Activated CD8-positive, alpha-beta memory T cell treated with anti-CD3 and anti-CD28 coated beads, Interleukin-2, amount 50 U/mL, for 4 hours (primary cell): ENCODE results near the gene PATE3.

Source experiments
- DNase-seq: peaks from one replicate; pipeline ENCODE4 v3.0.0-alpha.2; 2020

PATE3 gene, protein sequence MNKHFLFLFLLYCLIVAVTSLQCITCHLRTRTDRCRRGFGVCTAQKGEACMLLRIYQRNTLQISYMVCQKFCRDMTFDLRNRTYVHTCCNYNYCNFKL

DNA sequence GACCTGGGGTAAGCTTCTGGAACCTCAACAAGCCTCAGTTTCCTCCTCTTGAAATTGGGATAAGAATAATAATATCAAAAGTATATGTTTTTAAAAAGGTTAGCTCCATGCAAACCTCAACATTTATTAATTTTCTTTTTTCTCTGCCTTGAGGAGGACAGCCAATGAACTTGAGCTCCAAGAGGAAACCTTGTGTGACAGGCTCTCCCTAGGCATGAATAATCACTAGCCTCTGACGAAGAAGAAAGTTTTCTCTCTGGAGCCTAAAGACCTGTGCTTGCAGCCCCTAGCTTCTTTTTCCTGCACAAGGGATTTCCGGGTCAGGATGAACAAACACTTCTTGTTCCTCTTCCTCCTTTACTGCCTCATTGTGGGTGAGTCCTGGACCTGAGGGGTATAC lies at the start of gene PATE3:
Gene PATE3, plus strand, starts transcription at position 301 of the 400 bp plus-strand sequence. Its CDS starts 25 bp downstream, at position 326.
- no peak for DNase-seq

DNA sequence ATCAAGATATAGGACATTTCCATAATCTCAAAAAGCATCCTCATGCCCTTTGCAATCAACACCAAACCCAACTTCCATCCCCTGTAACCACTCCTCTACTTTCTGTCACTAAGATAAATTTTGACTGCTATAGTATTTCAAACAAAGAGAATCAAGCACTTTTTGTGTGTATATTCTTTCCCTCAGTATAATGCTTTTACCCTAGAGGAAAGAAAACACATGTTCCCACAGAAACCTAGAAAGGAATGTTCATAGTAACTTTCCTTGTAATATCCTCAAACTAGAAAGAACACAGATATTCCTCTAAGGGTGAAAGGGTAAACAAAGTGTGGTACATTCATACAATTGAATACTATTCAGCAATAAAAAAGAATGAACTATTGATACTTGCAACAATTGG lies 47.3 kb upstream of the PATE3 start:
- DNase-seq, result no peak

- no peak for DNase-seq
These were observed 44.2 kb upstream of the PATE3 start for GRCh38 chr11:125743681-125744080.

DNA sequence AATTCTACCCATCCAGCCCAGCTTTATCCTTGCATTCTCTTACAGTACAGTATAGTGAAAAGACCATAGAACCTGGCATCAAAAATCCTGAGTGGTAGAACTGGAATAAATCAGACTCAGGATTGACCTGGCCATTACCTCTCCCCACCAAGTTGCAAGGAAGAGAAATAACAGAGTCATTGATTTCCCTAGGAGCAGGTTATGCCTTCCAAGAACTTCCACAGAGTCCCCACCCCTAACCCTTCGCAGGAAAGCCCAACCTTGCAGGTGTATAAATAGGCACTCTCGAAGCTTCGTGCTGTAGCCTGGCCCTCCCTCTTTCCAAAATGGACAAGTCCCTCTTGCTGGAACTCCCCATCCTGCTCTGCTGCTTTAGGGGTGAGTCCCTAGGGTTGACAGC lies 41.9 kb upstream of the PATE3 start, which contains the start of gene PATE1:
Gene PATE1, plus strand, starts transcription at position 301 of the 400 bp plus-strand sequence. Its CDS starts 26 bp downstream, at position 327.
- DNase-seq, result no peak

DNA sequence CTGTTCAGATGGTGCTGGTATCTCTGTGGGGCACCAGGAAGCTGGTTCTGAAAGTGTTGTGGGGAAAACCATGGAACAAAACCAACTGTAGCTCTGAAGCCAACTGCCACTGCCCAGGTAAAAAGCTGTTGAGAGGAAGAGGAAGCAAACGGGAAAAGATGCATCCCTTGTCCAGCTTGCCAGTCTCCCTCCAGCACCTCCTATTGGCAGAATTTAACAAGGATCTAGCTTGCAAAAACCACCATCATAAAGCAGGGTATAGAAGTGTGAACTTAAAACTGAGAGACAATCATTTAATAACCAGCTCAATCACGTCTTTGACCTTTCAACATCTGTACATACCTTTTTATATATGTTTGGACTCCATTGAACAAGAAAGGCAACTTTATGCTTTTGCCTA lies 37.3 kb upstream of the PATE3 start:
- DNase-seq, result no peak

DNA sequence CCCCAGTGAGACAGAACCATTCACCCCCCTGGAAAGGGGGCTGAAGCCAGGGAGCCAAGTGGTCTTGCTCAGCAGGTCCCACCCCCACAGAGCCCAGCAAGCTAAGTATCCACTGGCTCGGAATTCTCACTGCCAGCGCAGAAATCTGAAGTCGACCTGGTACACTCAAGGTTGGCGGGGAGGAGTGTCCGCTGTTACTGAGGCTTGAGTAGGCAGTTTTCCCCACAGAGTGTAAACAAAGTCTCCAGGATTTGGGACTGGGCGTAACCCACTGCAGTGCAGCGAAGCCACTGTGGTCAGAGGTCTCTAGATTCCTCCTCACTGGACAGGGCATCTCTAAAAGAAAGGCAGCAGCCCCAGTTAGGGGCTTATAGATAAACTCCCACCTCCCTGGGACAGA lies 31.9 kb upstream of the PATE3 start:
- DNase-seq, result no peak

DNA sequence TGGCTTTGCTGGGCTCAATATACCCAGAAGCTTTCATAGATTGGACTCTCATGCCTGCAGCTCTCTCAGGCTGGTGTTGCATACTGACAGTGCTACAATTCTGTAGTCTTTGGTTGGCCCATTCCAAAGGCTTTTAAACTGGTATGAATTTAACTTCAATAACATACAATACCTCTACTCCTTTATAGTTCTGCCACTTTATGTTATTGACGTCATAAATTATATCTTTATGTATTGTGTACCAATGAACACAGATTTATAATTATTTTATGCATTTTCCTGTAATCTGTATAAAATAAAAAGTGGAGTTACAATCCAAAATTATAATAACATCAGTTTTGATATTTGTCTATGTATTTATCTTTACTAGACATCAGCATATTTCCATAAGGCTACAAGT lies 25.5 kb upstream of the PATE3 start:
- DNase-seq, result no peak

DNA sequence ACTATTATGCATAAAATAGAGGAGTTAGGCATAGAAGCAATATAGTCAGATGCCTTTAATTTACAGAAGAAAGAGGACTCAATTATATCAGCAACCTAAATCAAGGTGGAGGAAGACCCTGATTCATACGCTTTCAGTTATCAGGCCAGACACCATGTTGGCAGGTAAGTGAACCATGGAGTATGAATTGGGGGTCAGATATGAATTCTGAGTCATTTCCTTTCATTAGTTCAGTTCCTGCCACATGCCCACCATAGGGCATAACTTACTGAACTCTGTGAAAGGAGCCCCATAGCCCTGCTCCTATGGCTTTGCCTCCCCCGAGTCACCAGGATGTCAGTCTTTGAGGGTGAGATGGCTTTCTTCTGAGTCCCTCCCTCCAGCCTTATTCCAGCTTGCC lies 24.4 kb upstream of the PATE3 start:
- no peak for DNase-seq

DNA sequence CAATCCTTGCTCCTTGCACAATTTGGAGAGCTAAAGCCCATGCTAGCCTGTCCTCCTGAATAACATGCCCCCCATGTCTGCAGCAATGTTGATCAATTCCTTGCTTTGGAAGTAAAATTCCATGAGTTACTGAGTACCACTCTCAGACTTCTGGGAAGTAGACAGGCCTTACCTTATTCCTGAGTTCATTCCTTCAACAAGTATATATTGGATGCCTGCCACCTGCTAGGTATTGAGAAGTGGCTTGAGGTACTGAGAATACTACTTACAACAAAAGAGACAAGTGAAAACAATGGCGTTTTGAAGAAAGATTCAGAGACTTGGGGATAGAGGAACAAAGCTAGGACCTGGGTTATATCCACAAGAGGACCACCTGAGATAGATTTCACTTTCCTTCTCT lies 21.7 kb upstream of the PATE3 start:
- DNase-seq, result no peak

DNA sequence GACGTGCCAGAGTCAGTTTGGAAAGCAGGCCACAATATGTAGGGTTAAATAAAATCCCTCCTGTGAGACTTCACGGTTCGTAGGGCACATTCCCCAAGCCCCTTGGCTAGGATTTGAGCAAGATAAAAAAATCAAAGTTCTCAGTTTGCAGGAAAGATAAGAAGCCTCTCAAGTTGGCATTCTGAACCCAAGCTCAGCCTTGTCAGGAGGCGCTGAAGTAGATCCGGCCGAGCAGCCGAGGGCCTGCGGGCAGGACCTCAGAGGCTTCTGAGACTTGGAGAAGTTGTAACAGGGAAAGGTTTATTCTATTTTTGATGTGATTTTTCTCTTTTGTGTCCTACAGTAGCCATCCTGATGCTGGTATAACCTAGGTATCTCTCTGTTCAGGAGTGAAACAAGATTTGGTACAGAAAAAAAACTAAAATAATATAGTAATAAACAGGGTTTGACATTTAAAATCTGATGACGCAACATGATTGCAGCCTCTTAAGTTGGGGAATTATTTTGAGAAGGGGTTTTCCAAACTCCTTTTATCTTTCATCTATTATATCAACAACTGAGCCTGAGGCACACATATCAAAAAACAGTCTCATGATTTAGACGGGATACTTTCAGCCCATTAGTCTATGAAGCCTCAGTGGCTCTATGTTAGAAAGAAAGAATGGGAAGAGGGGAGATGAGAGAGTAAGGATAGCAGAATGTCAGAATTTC lies 19.4 kb upstream of the PATE3 start:
- no peak for DNase-seq

DNA sequence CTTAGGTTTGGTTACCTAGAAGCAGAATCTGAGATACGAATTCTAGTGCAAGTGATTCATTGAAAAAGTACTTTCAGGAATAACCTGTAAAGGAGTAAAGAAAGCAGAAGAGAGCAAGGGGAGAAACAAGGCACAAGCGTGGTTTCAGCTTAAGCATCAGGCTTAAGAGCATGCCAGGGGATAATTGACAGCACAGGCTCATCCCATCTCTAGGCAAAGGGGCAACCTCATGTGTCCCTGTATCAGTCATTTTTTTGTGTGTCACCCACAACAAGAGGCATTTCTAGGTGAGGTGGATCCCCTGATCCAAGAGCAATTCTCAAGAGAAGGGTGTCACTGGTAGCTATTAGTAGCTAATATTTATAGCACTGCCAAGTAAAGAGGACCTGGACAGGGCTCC lies 17.3 kb upstream of the PATE3 start:
- no peak for DNase-seq

DNA sequence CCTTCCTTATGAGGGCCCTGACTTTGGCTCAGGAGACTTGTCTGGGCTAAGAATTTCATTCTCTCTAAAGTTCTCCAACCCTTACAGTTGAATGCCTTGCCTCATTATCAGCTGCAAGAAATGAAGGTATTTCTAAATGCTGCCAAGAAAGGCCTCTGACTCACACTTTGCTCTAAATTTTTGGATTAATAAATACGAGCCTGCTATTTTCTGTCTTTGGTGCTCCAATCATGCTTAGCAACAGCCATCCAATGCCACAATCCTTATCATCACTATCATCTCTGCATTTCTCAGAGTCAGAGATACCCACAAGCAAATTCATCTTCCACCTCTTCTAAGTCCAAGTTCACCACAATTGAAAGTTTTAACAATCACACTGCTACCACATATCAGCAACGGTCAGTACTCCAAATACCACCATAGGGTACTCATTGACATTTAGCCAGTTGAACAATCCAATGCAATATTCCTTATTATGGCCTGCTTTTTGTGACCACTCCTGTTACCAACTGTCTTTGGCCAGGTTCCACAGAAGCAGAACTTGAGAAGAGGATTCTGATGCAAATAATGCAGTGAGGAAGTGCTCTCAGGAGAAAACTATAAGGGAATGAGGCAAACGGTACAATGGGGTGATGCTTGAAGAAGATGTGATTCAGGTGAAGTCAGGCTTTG lies 15.0 kb upstream of the PATE3 start:
- DNase-seq, result no peak

- DNase-seq, result no peak
These were observed 14.4 kb upstream of the PATE3 start for GRCh38 chr11:125773516-125773915.

- no peak for DNase-seq
These were observed 10.6 kb upstream of the PATE3 start for GRCh38 chr11:125777309-125777708.

DNA sequence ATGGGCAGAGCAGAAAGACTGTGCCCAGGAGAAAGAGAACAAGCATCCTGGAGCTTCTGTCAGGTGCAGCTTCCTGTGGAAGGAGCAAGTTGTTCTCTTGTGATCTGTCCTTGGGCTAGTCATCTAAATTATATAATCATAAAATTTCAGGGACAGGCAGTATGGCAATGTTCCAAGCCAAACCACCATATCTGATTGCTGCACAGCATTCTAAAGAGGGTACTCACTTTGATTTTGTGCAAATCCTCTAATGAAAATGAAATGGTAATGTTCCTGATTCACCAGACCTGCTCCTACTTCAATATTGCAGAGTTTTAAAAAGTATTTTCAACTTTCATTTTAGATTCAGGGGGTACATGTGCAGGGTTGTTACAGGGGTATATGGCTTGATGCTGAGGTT lies 9.2 kb upstream of the PATE3 start, which contains the start of gene PATE2:
Gene PATE2, minus strand, starts transcription at position 101 of the 400 bp plus-strand sequence. Its CDS starts 55 bp downstream, at position 46.
- DNase-seq, result no peak

- DNase-seq, result no peak
These were observed 3.2 kb upstream of the PATE3 start for GRCh38 chr11:125784678-125785077.

DNA sequence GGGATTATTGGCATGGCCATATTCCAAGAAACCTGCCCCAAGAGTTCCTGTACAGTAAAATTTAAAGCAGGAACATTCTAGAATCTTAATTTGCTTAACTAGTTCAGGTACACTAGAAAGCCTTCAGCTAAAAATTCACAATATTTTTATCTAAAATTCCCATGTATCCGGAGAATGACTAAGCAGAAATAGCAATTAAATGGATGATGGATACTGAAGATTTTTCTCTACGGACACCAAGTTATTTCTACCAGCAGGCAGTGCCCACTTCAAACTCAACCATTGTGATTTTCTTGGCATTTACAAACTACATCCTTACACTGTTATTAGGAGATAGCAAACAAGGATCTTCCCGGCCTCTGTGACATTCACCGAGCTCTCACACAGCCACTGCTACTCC lies 2.9 kb downstream of the PATE3 start:
- no peak for DNase-seq

- DNase-seq, result no peak
These were observed 9.7 kb downstream of the PATE3 start for GRCh38 chr11:125797641-125798040.

DNA sequence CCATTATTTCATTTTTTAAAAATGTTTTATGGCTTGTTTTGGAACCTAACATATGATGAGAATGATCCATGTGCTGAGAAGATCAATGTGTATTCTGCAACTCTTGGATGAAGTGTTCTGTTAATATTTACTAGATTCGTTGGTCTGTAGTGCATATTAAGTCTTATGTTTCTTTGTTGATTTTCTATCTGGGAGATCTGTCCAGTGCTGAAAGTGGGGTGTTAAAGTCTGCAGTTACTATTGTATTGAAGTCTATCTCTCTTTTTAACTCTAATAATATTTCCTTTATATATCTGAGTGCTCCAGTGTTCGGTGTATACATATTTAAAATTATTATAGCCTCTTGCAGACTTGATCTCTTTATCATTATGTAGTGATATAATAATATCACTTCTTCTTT lies 11.9 kb downstream of the PATE3 start:
- no peak for DNase-seq

DNA sequence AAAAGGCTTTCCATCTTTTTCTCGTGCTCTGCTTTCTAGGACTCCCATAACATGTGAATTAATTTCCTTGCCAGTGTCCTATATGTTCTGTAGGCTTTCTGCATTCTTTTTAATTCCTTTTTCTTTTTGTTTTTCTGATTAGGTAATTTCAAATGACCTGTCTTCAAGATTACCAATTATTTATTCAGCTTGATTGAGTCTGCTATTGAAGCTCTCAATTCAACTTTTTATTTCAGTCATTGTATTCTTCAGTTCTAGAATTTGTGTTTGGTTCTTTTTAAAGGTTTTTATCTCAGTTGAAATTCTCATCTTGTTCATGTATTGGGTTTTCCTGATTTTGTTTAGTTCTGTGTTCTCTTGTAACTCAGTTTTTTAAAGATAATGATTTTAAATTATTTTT lies 14.5 kb downstream of the PATE3 start:
- no peak for DNase-seq

GRCh38 chr11:125807909-125808308 lies 20.0 kb downstream of the PATE3 start:
- DNase-seq, result no peak

- DNase-seq, result no peak
These were observed 45.1 kb downstream of the PATE3 start, which contains the start of gene PATE4 for GRCh38 chr11:125833016-125833415. TSS of gene PATE4 (plus strand) at chr11:125833316. CDS start at chr11:125833360, 44 bp downstream.

DNA sequence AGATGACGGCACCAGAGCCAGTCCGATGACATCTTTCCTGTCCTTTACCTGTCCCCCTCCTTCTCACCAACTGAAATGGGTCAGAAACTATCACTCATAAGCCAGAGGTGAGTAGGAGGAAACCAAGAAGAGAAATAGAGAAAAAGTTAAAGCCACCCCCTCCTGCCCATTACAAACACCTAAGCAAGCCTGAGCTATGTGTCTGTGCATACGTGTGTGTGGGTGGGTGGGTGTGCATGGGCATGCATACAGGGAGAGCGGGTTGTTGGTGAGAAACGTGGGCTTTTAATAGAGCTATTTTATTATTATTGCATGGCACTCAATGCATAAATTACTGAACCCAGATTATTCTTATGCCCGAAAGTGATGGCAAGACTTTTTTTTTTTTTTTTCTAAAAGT lies 47.8 kb downstream of the PATE3 start:
- no peak for DNase-seq
